Measurements from ENCODE around the gene PFKFB4.

DNA sequence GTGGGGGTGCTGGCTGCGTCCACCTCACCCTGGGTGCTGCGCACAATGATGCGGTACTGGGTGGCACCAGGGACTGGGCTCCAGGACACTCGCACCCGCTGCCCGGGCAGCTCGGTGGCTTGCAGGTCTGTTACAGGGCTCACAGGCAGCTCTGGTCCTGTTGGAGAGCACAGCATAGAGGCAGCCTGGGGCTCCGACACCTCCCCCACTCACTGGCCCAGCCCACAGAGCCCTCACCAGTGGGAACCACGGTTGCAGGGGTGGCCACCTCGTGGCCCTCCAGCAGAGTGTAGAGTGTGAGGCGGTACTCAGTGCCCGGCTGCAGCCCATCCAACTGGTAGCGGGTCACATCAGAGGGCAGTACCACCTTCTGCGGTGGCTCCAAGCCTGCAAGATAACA is 34.8 kb upstream of the PFKFB4 start:
- TF ChIP-seq, protein P1, sequence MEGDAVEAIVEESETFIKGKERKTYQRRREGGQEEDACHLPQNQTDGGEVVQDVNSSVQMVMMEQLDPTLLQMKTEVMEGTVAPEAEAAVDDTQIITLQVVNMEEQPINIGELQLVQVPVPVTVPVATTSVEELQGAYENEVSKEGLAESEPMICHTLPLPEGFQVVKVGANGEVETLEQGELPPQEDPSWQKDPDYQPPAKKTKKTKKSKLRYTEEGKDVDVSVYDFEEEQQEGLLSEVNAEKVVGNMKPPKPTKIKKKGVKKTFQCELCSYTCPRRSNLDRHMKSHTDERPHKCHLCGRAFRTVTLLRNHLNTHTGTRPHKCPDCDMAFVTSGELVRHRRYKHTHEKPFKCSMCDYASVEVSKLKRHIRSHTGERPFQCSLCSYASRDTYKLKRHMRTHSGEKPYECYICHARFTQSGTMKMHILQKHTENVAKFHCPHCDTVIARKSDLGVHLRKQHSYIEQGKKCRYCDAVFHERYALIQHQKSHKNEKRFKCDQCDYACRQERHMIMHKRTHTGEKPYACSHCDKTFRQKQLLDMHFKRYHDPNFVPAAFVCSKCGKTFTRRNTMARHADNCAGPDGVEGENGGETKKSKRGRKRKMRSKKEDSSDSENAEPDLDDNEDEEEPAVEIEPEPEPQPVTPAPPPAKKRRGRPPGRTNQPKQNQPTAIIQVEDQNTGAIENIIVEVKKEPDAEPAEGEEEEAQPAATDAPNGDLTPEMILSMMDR (IDR thresholded peaks at IDR 0.05) = no peak
- TF ChIP-seq POLR2A (IDR thresholded peaks at IDR 0.05) = no peak
